HepG2 (cell line): ENCODE measurements around the gene MYL4. TPM values are rescaled to one million over a fixed set of nuclear protein-coding genes. Genes with fewer than 3 reads are reported as not detected.

Source experiments
- ATAC-seq: fragments of 200-7000 bp; cut with Tn5 transposase; 3 replicates; pipeline ENCODE4 v1.9.1; 2020; ENCODE audit warnings: mild to moderate bottlenecking, moderate library complexity
- BruUV-seq: library from RNA; stranded (reverse); fragments of 400-500 nt; replicated peaks from 2 replicates; lab custom pipeline; 2021; lab: Mats Ljungman, UMichigan
- CTCF ChIA-PET: fragments of 300-600 bp; formaldehyde crosslinking; extraction: SDS; loops from one replicate; lab custom pipeline; 2021; ENCODE audit warnings: low total read pairs, inconsistent platforms, low intra/inter-chr PET ratio; lab: Yijun Ruan, JAX
- POLR2A ChIA-PET: fragments of 350-600 bp; sonication (Branson Sonifier 250); formaldehyde crosslinking; loops from one replicate; lab custom pipeline; 2020; ENCODE audit warnings: antibody characterized with exemption, inconsistent platforms; lab: Yijun Ruan, JAX
- DNase-seq: peaks from one replicate; pipeline ENCODE4 v3.0.0-alpha.2; 2015; ENCODE audit warnings: low spot score
- FAIRE-seq: peaks from 3 replicates; lab custom pipeline; 2011; peaks lifted over from hg19 to GRCh38; lab: Jason Lieb, UNC
- H2AFZ ChIP-seq: one replicate; pipeline ENCODE4 v1.6.1; 2011; ENCODE audit warnings: low read length, inconsistent platforms
- H3K27ac ChIP-seq: fragments of 300-600 bp; 3 replicates; pipeline ENCODE4 v1.8.0; 2011; ENCODE audit warnings: mixed run types, mild to moderate bottlenecking, mixed read lengths, low read length, inconsistent platforms; ENCODE audit not compliant: insufficient read depth; ENCODE audit errors: extremely low read length
- H3K27me3 ChIP-seq, 2 experiments: fragments of 200-600 bp in 1 of 2; 2 replicates in 1 of 2; 3 replicates in 1 of 2; pipeline versions ENCODE4 v1.6.0 to v1.8.0; 2011; ENCODE audit warnings: low read length in 2 of 2, mild to moderate bottlenecking in 2 of 2, moderate library complexity in 2 of 2, inconsistent platforms in 1 of 2; ENCODE audit not compliant: insufficient read depth in 2 of 2, control insufficient read depth in 1 of 2
- H3K36me3 ChIP-seq, 2 experiments: fragments of 200-600 bp in 1 of 2; replicated peaks in 1 of 2; 2 replicates in 1 of 2; 3 replicates in 1 of 2; pipeline versions ENCODE4 v1.5.1 to v1.8.0; 2011; ENCODE audit warnings: low read length in 2 of 2, inconsistent platforms in 1 of 2; ENCODE audit not compliant: insufficient read depth in 2 of 2, control insufficient read depth in 1 of 2
- H3K4me1 ChIP-seq: 2 replicates; pipeline ENCODE4 v1.5.1; 2012; ENCODE audit warnings: low read length, inconsistent platforms; ENCODE audit not compliant: insufficient read depth
- H3K4me2 ChIP-seq: 2 replicates; pipeline ENCODE4 v1.6.0; 2011; ENCODE audit warnings: low read depth, low read length, inconsistent platforms
- H3K4me3 ChIP-seq, 3 experiments: fragments of 200-600 bp in 1 of 3; sonication (generic), shearing (Covaris generic) in 1 of 3; replicated peaks in 1 of 3; 2 replicates each; pipeline ENCODE4 v1.5.1; 2011 to 2016; ENCODE audit warnings: low read length in 3 of 3, inconsistent platforms in 2 of 3, low read depth in 2 of 3, mild to moderate bottlenecking in 2 of 3, control low read depth in 1 of 3, mixed read lengths in 1 of 3; ENCODE audit not compliant: insufficient read depth in 1 of 3
- H3K79me2 ChIP-seq: one replicate; pipeline ENCODE4 v1.6.1; 2011; ENCODE audit warnings: low read length, inconsistent platforms; ENCODE audit not compliant: insufficient read depth
- H3K9ac ChIP-seq: 2 replicates; pipeline ENCODE4 v1.6.0; 2011; ENCODE audit warnings: mild to moderate bottlenecking, low read depth, low read length, inconsistent platforms; ENCODE audit not compliant: insufficient read depth
- H3K9me3 ChIP-seq: 2 replicates; pipeline ENCODE4 v1.5.1; 2012; ENCODE audit warnings: mild to moderate bottlenecking, low read length
- H4K20me1 ChIP-seq: 2 replicates; pipeline ENCODE4 v1.6.0; 2011; ENCODE audit warnings: inconsistent platforms, mild to moderate bottlenecking, low read length, moderate library complexity; ENCODE audit not compliant: insufficient read depth
- AFF4 ChIP-seq: sonication (generic); formaldehyde crosslinking; IDR thresholded peaks from 2 replicates; pipeline ENCODE4 v1.4.0; 2020; ENCODE audit warnings: missing genetic modification reagents
- ATF6 ChIP-seq: sonication (generic); formaldehyde crosslinking; conservative IDR thresholded peaks from 2 replicates; pipeline ENCODE4 v1.4.0; 2020; ENCODE audit warnings: missing genetic modification reagents
- KLF16 ChIP-seq, 2 experiments: sonication (generic) in 1 of 2; formaldehyde crosslinking in 1 of 2; IDR thresholded peaks; 2 replicates each; pipeline versions ENCODE4 v1.6.1 to v1.8.0; 2016 to 2023; ENCODE audit warnings: missing genetic modification reagents in 2 of 2, missing compliant biosample characterization in 1 of 2
- MAFF ChIP-seq: IDR thresholded peaks from 2 replicates; pipeline ENCODE4 v1.6.1; 2011; ENCODE audit warnings: low read depth, low read length, improper control_type of control experiment
- MED8 ChIP-seq: sonication (generic); formaldehyde crosslinking; IDR thresholded peaks from 2 replicates; pipeline ENCODE4 v1.8.1; 2023; ENCODE audit warnings: mild to moderate bottlenecking, missing genetic modification reagents; ENCODE audit not compliant: insufficient replicate concordance
- MTF2 ChIP-seq: sonication (generic); formaldehyde crosslinking; IDR thresholded peaks from 2 replicates; pipeline ENCODE4 v1.5.0; 2020; ENCODE audit warnings: missing genetic modification reagents, borderline replicate concordance
- ONECUT2 ChIP-seq: sonication (generic); formaldehyde crosslinking; IDR thresholded peaks from 2 replicates; pipeline ENCODE4 v1.4.0; 2020; ENCODE audit warnings: missing genetic modification reagents
- RBFOX2 ChIP-seq: fragments of 200-400 bp; formaldehyde crosslinking; IDR thresholded peaks from 2 replicates; pipeline ENCODE4 v1.6.1; 2017; ENCODE audit warnings: low read depth, mild to moderate bottlenecking, low read length
- STAG1 ChIP-seq: sonication (generic); formaldehyde crosslinking; IDR thresholded peaks from 2 replicates; pipeline ENCODE4 v1.4.0; 2020; ENCODE audit warnings: missing genetic modification reagents
- WIZ ChIP-seq: sonication (generic); formaldehyde crosslinking; IDR thresholded peaks from 2 replicates; pipeline ENCODE4 v1.5.1; 2020; ENCODE audit warnings: mild to moderate bottlenecking, missing genetic modification reagents
- ZFP1 ChIP-seq: IDR thresholded peaks from 2 replicates; pipeline ENCODE4 v1.6.1; 2016
- ZNF225 ChIP-seq: sonication (generic); formaldehyde crosslinking; IDR thresholded peaks from 2 replicates; pipeline ENCODE4 v1.4.0; 2020; ENCODE audit warnings: mild to moderate bottlenecking, missing genetic modification reagents
- ZNF24 ChIP-seq: fragments of 450-650 bp; IDR thresholded peaks from 2 replicates; pipeline ENCODE4 v1.6.1; 2017; ENCODE audit warnings: antibody characterized with exemption, mild to moderate bottlenecking
- ZNF280B ChIP-seq: sonication (generic); formaldehyde crosslinking; IDR thresholded peaks from 2 replicates; pipeline ENCODE4 v1.5.0; 2020; ENCODE audit warnings: missing genetic modification reagents, mild to moderate bottlenecking, borderline replicate concordance
- ZNF331 ChIP-seq: sonication (generic); formaldehyde crosslinking; IDR thresholded peaks from 2 replicates; pipeline ENCODE4 v1.4.0; 2020; ENCODE audit warnings: missing genetic modification reagents
- ZNF546 ChIP-seq: sonication (generic); formaldehyde crosslinking; conservative IDR thresholded peaks from 2 replicates; pipeline ENCODE4 v1.8.1; 2023; ENCODE audit warnings: mild to moderate bottlenecking, missing genetic modification reagents
- ZNF605 ChIP-seq: sonication (generic); formaldehyde crosslinking; IDR thresholded peaks from 2 replicates; pipeline ENCODE4 v1.8.0; 2022; ENCODE audit warnings: mild to moderate bottlenecking, missing genetic modification reagents
- ZNF724P ChIP-seq: sonication (generic); formaldehyde crosslinking; IDR thresholded peaks from 2 replicates; pipeline ENCODE4 v1.8.0; 2022; ENCODE audit warnings: missing genetic modification reagents, borderline replicate concordance
- WGBS: methylation state at CpG from one replicate; pipeline ENCODE4 v1.1.6; 2017; ENCODE audit warnings: low lambda C conversion rate; 5-methylcytosine and 5-hydroxymethylcytosine counted together
- in situ Hi-C: cut with HindIII; loops from 2 replicates; pipeline ENCODE4 v1.10.0; 2017; ENCODE audit warnings: low pct_unique_long_range_greater_than_20kb; ENCODE audit not compliant: extremely low pct_ligation_motif_present
- intact Hi-C: fragments of 100-400 bp; cut with micrococcal nuclease; formaldehyde crosslinking; loops from one replicate; pipeline ENCODE4 v1.10.0; 2022; ENCODE audit not compliant: unreplicated experiment
- polyA plus RNA-seq, 8 experiments: library from polyadenylated mRNA; depleted of rRNA in 3 of 8; stranded (reverse) in 7 of 8; unstranded in 1 of 8; fragments of >200 nt; fragmentation: Illumina TruSeq in 4 of 8; extraction: Trizol in 4 of 8; gene quantifications; 2 replicates each; pipeline versions ENCODE4 v1.2.1 to v1.2.3, GENCODE V29; 2011 to 2016; ENCODE audit warnings: low read depth in 4 of 8, missing spikeins in 1 of 8, mixed read lengths in 1 of 8; ENCODE audit not compliant: insufficient read depth in 1 of 8
- total RNA-seq, 5 experiments: library from RNA; depleted of rRNA; stranded (reverse); fragments of >200 nt; fragmentation: Illumina TruSeq; extraction: Trizol; gene quantifications; 2 replicates each; pipeline ENCODE4 v1.2.3, GENCODE V29; 2016; ENCODE audit warnings: low read depth in 1 of 5

The MYL4 gene
- total and polyA plus RNA-seq, 2 of the 13 experiments (the other 11 are each of a cell fraction or from before 2014, with no cell fraction given), result not detected

GRCh38 chr17:47200325-47200664, 8.9 kb upstream of the MYL4 start:
- Histone ChIP-seq H3K27me3 (peaks cover 3 to 11% of the 10 kb centered on the region in 2 experiments; a peak in 2 of 5 replicates), H3K79me2 (no peaks in the 10 kb centered on the region), H3K4me3 (no peak overlapping the region), H3K4me1 (peaks cover 8% of the 10 kb centered on the region; the same call in 1 of the 2 replicates), H3K27ac (no peak overlapping the region), H3K9me3 (no peaks in the 10 kb centered on the region), H3K4me2 (no peak overlapping the region), H2AFZ (peak overlapping the region; percentile 20), H3K36me3 (no peaks in the 10 kb centered on the region), H4K20me1 (no peaks in the 10 kb centered on the region), H3K9ac (no peak overlapping the region)
- CTCF ChIA-PET, result no interaction called here
- BruUV-seq, result no TSS peak
- DNase-seq (no peak), ATAC-seq (no peak), FAIRE-seq (no peak)
- in situ Hi-C loops, result no loop called here
- intact Hi-C loops, result no loop called here
- 10% methylated on average over 4 of the region's 4 CpGs for WGBS
- POLR2A ChIA-PET, result interaction anchor here (0.9 to 1.7 kb wide), 2 partner anchors 11 to 18 kb away, joined by 4 read pairs; partner anchors contain the start of gene CDC27
- TF ChIP-seq ONECUT2 (CRISPR knock-in tag), result no peak
- TF ChIP-seq KLF16 (CRISPR knock-in tag; IDR thresholded peaks at IDR 0.05), result no peak
- no peak for TF ChIP-seq ZNF24
- TF ChIP-seq RBFOX2, result no peak
- TF ChIP-seq ZNF605 (CRISPR knock-in tag), result no peak
- no peak for TF ChIP-seq ZNF280B (CRISPR knock-in tag)
- TF ChIP-seq ZNF225 (CRISPR knock-in tag), result no peak
- no peak for TF ChIP-seq MTF2 (CRISPR knock-in tag)
- TF ChIP-seq ZFP1 (CRISPR knock-in tag), result no peak
- TF ChIP-seq WIZ (CRISPR knock-in tag), result no peak
- no peak for TF ChIP-seq ZNF546
- TF ChIP-seq STAG1 (CRISPR knock-in tag), result no peak
- no peak for TF ChIP-seq ZNF331 (CRISPR knock-in tag)
- no peak for TF ChIP-seq MED8 (CRISPR knock-in tag)
- no peak for TF ChIP-seq AFF4 (CRISPR knock-in tag)
- no peak for TF ChIP-seq MAFF
- no peak for TF ChIP-seq ZNF724P (CRISPR knock-in tag)
- TF ChIP-seq ATF6 (CRISPR knock-in tag), result no peak
